GM23338 (cell line): Measurements from ENCODE around the gene ATG9B.

ENCODE experiments used
- EZH2 ChIP-seq: fragments of 200-600 bp; sonication (generic); IDR thresholded peaks from one replicate; pipeline ENCODE4 v1.8.0; 2017; ENCODE audit warnings: antibody characterized with exemption, mild to moderate bottlenecking, low read depth; ENCODE audit not compliant: unreplicated experiment
- JUNB ChIP-seq: IDR thresholded peaks from one replicate; pipeline ENCODE4 v1.6.1; 2016; ENCODE audit warnings: antibody characterized with exemption; ENCODE audit not compliant: unreplicated experiment
- POLR2AphosphoS5 ChIP-seq: IDR thresholded peaks from 2 replicates; pipeline ENCODE4 v1.6.1; 2016; ENCODE audit warnings: antibody characterized with exemption, low read depth
- TF ChIP-seq, protein P1 (sequence below), 2 experiments: fragments of 200-600 bp in 1 of 2; sonication (generic) in 1 of 2; conservative IDR thresholded peaks; 2 replicates each; pipeline versions ENCODE4 v1.5.1 to v1.6.1; 2016 to 2017; ENCODE audit warnings: antibody characterized with exemption in 2 of 2, low read depth in 2 of 2, mild to moderate bottlenecking in 2 of 2, moderate library complexity in 1 of 2

DNA sequence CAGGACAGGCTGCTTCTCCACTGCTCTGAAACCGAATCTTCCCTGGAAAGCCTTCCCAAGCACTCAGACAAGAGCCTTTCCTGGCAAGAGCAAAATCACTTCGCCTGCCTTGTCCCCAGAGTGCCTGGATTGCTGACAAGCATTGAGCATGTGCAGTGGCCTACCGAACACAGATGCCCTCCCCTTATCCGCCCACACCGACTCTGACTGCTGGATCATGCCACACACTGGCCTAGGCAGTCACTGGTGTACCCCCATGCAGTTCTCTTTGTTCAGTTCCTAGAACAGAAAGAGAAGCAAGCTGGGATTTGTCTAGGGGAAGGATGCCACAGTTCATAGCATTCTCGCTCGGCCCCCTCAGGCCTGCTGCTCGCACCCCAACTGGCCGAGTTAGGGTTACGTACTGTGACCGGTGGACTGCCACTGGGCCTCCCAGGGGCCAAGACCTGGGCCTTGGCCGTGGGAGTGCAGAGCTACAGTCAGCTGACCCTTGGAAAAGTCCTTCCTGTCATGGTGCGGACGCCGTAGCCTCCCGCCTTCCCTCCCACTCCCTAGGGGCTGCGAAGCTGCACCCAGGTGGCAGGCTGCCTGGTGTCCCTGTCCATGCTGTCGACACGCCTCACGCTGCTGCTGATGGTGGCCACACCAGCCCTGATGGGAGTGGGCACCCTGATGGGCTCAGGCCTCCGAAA is 10.9 kb upstream of the ATG9B start:
- TF ChIP-seq, protein P1, sequence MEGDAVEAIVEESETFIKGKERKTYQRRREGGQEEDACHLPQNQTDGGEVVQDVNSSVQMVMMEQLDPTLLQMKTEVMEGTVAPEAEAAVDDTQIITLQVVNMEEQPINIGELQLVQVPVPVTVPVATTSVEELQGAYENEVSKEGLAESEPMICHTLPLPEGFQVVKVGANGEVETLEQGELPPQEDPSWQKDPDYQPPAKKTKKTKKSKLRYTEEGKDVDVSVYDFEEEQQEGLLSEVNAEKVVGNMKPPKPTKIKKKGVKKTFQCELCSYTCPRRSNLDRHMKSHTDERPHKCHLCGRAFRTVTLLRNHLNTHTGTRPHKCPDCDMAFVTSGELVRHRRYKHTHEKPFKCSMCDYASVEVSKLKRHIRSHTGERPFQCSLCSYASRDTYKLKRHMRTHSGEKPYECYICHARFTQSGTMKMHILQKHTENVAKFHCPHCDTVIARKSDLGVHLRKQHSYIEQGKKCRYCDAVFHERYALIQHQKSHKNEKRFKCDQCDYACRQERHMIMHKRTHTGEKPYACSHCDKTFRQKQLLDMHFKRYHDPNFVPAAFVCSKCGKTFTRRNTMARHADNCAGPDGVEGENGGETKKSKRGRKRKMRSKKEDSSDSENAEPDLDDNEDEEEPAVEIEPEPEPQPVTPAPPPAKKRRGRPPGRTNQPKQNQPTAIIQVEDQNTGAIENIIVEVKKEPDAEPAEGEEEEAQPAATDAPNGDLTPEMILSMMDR (conservative IDR thresholded peaks at IDR 0.05; ENCODE audit: low read depth in 2 of 2): no peak
- TF ChIP-seq EZH2 (no peak), POLR2AphosphoS5 (no peak), JUNB (no peak)
